Activated CD4-positive, alpha-beta T cell treated with anti-CD3 and anti-CD28 coated beads for 36 hours (primary cell): Measurements from ENCODE around the gene TNS1. TPM values are rescaled to one million over a fixed set of nuclear protein-coding genes. Genes with fewer than 3 reads are reported as not detected.

Source experiments
- ATAC-seq: fragments of 200-7000 bp; cut with Tn5 transposase; one replicate; pipeline ENCODE4 v1.10.0; 2021; ENCODE audit warnings: mild to moderate bottlenecking, moderate library complexity
- CTCF ChIA-PET: fragments of 350-600 bp; sonication (Branson Sonifier 250); formaldehyde crosslinking; loops from one replicate; lab custom pipeline; 2021; ENCODE audit warnings: antibody characterized with exemption; lab: Charles Lee
- POLR2A ChIA-PET: fragments of 350-600 bp; sonication (Branson Sonifier 250); formaldehyde crosslinking; loops from one replicate; lab custom pipeline; 2021; ENCODE audit warnings: antibody characterized with exemption, inconsistent platforms; lab: Charles Lee
- DNase-seq: peaks from one replicate; pipeline ENCODE4 v3.0.0-alpha.2; 2020
- H3K27ac Mint-ChIP-seq: one replicate; pipeline ENCODE4 v1.8.0; 2021; ENCODE audit warnings: mixed read lengths
- H3K27me3 Mint-ChIP-seq: one replicate; pipeline ENCODE4 v1.8.0; 2021; ENCODE audit warnings: mixed read lengths
- H3K36me3 Mint-ChIP-seq: one replicate; pipeline ENCODE4 v1.8.0; 2021; ENCODE audit warnings: low read depth, mixed read lengths
- H3K4me1 Mint-ChIP-seq: one replicate; pipeline ENCODE4 v1.8.0; 2021; ENCODE audit warnings: mixed read lengths
- H3K4me3 Mint-ChIP-seq: one replicate; pipeline ENCODE4 v1.8.0; 2021; ENCODE audit warnings: mild to moderate bottlenecking, moderate library complexity, mixed read lengths
- H3K9me3 Mint-ChIP-seq: one replicate; pipeline ENCODE4 v1.8.0; 2021; ENCODE audit warnings: low read depth, mixed read lengths
- intact Hi-C, 2 experiments: fragments of 100-400 bp; cut with DNase I in 1 of 2; cut with micrococcal nuclease in 1 of 2; formaldehyde crosslinking; loops; one replicate each; pipeline versions ENCODE4 v1.14.2 to v1.15.1; 2022 to 2024; cut with DNase I, micrococcal nuclease
- total RNA-seq, 2 experiments: library from RNA; stranded (reverse); gene quantifications; one replicate each; pipeline ENCODE4 v1.2.3, GENCODE V29; 2021

The TNS1 gene
- total RNA-seq, 2 experiments from 2014 or later = 0.64 to 0.88 TPM

- ChIA-PET POLR2A (no interaction called here), CTCF (no interaction called here)
- ATAC-seq (peak; percentile 68), DNase-seq (peak; percentile 30)
- Mint-ChIP-seq H3K4me1 (no peaks in the 10 kb centered on the region), H3K27ac (no peak overlapping the region), H3K4me3 (no peak overlapping the region), H3K36me3 (no peaks in the 10 kb centered on the region), H3K27me3 (peaks cover 22% of the 10 kb centered on the region), H3K9me3 (no peaks in the 10 kb centered on the region)
- intact Hi-C loops = no loop called here
These were observed 59.1 kb downstream of the TNS1 start for GRCh38 chr2:217943446-217944321.

GRCh38 chr2:217942731-217943335, 60.0 kb downstream of the TNS1 start:
- no peak overlapping the region for H3K27ac Mint-ChIP-seq
- no peaks in the 10 kb centered on the region for H3K9me3 Mint-ChIP-seq
- no peaks in the 10 kb centered on the region for H3K4me1 Mint-ChIP-seq
- H3K27me3 Mint-ChIP-seq = peaks cover 22% of the 10 kb centered on the region
- CTCF ChIA-PET = interaction anchor here (0.6 kb wide), 1 partner anchor 1406 kb away, joined by 4 read pairs; no protein-coding TSS in a partner anchor
- ATAC-seq (no peak), DNase-seq (no peak)
- POLR2A ChIA-PET = no interaction called here
- no peak overlapping the region for H3K4me3 Mint-ChIP-seq
- intact Hi-C loops = no loop called here
- H3K36me3 Mint-ChIP-seq = no peaks in the 10 kb centered on the region

GRCh38 chr2:217941886-217942728, 60.7 kb downstream of the TNS1 start:
- Mint-ChIP-seq H3K27me3 (peaks cover 22% of the 10 kb centered on the region), H3K9me3 (no peaks in the 10 kb centered on the region), H3K36me3 (no peaks in the 10 kb centered on the region), H3K4me3 (no peak overlapping the region), H3K4me1 (no peaks in the 10 kb centered on the region), H3K27ac (no peak overlapping the region)
- no peak for DNase-seq
- POLR2A ChIA-PET = no interaction called here
- ATAC-seq = no peak
- CTCF ChIA-PET = interaction anchor here (0.6 kb wide), 1 partner anchor 1405 kb away, joined by 4 read pairs; no protein-coding TSS in a partner anchor
- intact Hi-C loops = no loop called here

- H3K36me3 Mint-ChIP-seq = no peaks in the 10 kb centered on the region
- no peak for DNase-seq
- ChIA-PET CTCF (no interaction called here), POLR2A (no interaction called here)
- peaks cover 22% of the 10 kb centered on the region for H3K27me3 Mint-ChIP-seq
- no peak overlapping the region for H3K4me3 Mint-ChIP-seq
- intact Hi-C loops = no loop called here
- no peak overlapping the region for H3K27ac Mint-ChIP-seq
- no peak for ATAC-seq
- no peaks in the 10 kb centered on the region for H3K9me3 Mint-ChIP-seq
- no peaks in the 10 kb centered on the region for H3K4me1 Mint-ChIP-seq
These were observed 61.5 kb downstream of the TNS1 start for GRCh38 chr2:217941339-217941738.

GRCh38 chr2:217940261-217941220, 62.3 kb downstream of the TNS1 start:
- DNase-seq (no peak), ATAC-seq (no peak)
- Mint-ChIP-seq H3K9me3 (no peaks in the 10 kb centered on the region), H3K27ac (no peak overlapping the region), H3K4me3 (no peak overlapping the region), H3K4me1 (no peaks in the 10 kb centered on the region), H3K27me3 (peaks cover 17% of the 10 kb centered on the region), H3K36me3 (no peaks in the 10 kb centered on the region)
- ChIA-PET POLR2A (no interaction called here), CTCF (no interaction called here)
- intact Hi-C loops = no loop called here

- H3K9me3 Mint-ChIP-seq = no peaks in the 10 kb centered on the region
- ATAC-seq (no peak), DNase-seq (no peak)
- peaks cover 15% of the 10 kb centered on the region for H3K27me3 Mint-ChIP-seq
- H3K4me1 Mint-ChIP-seq = no peaks in the 10 kb centered on the region
- H3K36me3 Mint-ChIP-seq = no peaks in the 10 kb centered on the region
- ChIA-PET POLR2A (no interaction called here), CTCF (interaction anchor here (0.5 kb wide), 1 partner anchor 55 kb away, joined by 3 read pairs; no protein-coding TSS in a partner anchor)
- no peak overlapping the region for H3K27ac Mint-ChIP-seq
- intact Hi-C loops = no loop called here
- H3K4me3 Mint-ChIP-seq = no peak overlapping the region
These were observed 63.1 kb downstream of the TNS1 start for GRCh38 chr2:217939629-217940245.

- CTCF ChIA-PET = interaction anchor here (0.5 kb wide), 1 partner anchor 56 kb away, joined by 3 read pairs; no protein-coding TSS in a partner anchor
- intact Hi-C loops = no loop called here
- peaks cover 12% of the 10 kb centered on the region for H3K27me3 Mint-ChIP-seq
- H3K4me3 Mint-ChIP-seq = no peak overlapping the region
- no peak for ATAC-seq
- POLR2A ChIA-PET = no interaction called here
- peaks cover 2% of the 10 kb centered on the region for H3K4me1 Mint-ChIP-seq
- H3K36me3 Mint-ChIP-seq = no peaks in the 10 kb centered on the region
- DNase-seq = no peak
- no peak overlapping the region for H3K27ac Mint-ChIP-seq
- no peaks in the 10 kb centered on the region for H3K9me3 Mint-ChIP-seq
These were observed 63.6 kb downstream of the TNS1 start for GRCh38 chr2:217939220-217939619.

GRCh38 chr2:217938036-217938435, 64.8 kb downstream of the TNS1 start:
- intact Hi-C loops = no loop called here
- Mint-ChIP-seq H3K27me3 (peaks cover 7% of the 10 kb centered on the region), H3K4me3 (no peak overlapping the region), H3K36me3 (no peaks in the 10 kb centered on the region), H3K9me3 (no peaks in the 10 kb centered on the region), H3K4me1 (peaks cover 2% of the 10 kb centered on the region), H3K27ac (no peak overlapping the region)
- DNase-seq (no peak), ATAC-seq (no peak)
- POLR2A ChIA-PET = no interaction called here
- CTCF ChIA-PET = no interaction called here

- Mint-ChIP-seq H3K36me3 (no peaks in the 10 kb centered on the region), H3K27ac (no peak overlapping the region), H3K4me1 (peaks cover 2% of the 10 kb centered on the region), H3K27me3 (peaks cover 7% of the 10 kb centered on the region), H3K4me3 (no peak overlapping the region), H3K9me3 (no peaks in the 10 kb centered on the region)
- ATAC-seq (no peak), DNase-seq (no peak)
- intact Hi-C loops = no loop called here
- POLR2A ChIA-PET = no interaction called here
- CTCF ChIA-PET = no interaction called here
These were observed 65.3 kb downstream of the TNS1 start for GRCh38 chr2:217937446-217937845.

- Mint-ChIP-seq H3K4me1 (peaks cover 2% of the 10 kb centered on the region), H3K9me3 (no peaks in the 10 kb centered on the region), H3K27ac (no peak overlapping the region), H3K27me3 (peaks cover 7% of the 10 kb centered on the region), H3K4me3 (no peak overlapping the region), H3K36me3 (no peaks in the 10 kb centered on the region)
- ChIA-PET CTCF (no interaction called here), POLR2A (no interaction called here)
- DNase-seq (no peak), ATAC-seq (no peak)
- intact Hi-C loops = no loop called here
These were observed 65.8 kb downstream of the TNS1 start for GRCh38 chr2:217936952-217937351.
